Hepatocyte (in vitro differentiated cells): ENCODE results near the gene ATG101.
"Not testable (repeated sequence)": the region's sequence is repeated elsewhere in the genome, so short reads cannot be mapped to it uniquely, and the experiment has no call there.

Source experiments
- CTCF ChIP-seq: fragments of 200-600 bp; sonication (generic); IDR thresholded peaks from 2 replicates; pipeline ENCODE4 v1.5.1; 2016; ENCODE audit warnings: antibody characterized with exemption, mild to moderate bottlenecking; ENCODE audit not compliant: poor library complexity
- EZH2 ChIP-seq: fragments of 200-600 bp; sonication (generic); IDR thresholded peaks from 2 replicates; pipeline ENCODE4 v1.6.1; 2016; ENCODE audit warnings: antibody characterized with exemption, mild to moderate bottlenecking, borderline replicate concordance
- EZH2phosphoT487 ChIP-seq: fragments of 200-600 bp; sonication (generic); IDR thresholded peaks from one replicate; pipeline ENCODE4 v1.6.1; 2018; ENCODE audit warnings: antibody characterized with exemption, mild to moderate bottlenecking, low read depth, moderate library complexity; ENCODE audit not compliant: unreplicated experiment, severe bottlenecking

GRCh38 chr12:52104431-52105089, 34.8 kb downstream of the ATG101 start:
- not testable (repeated sequence) for TF ChIP-seq CTCF, EZH2, EZH2phosphoT487
